DMS 273 treated with DMSO at 0.1 percent for 48 hours (cell line): ENCODE data around the gene UXS1.

ENCODE experiments used
- DNase-seq: peaks from one replicate; lab custom pipeline; 2025; lab: John Stamatoyannopoulos, UW

The UXS1 gene

DNA sequence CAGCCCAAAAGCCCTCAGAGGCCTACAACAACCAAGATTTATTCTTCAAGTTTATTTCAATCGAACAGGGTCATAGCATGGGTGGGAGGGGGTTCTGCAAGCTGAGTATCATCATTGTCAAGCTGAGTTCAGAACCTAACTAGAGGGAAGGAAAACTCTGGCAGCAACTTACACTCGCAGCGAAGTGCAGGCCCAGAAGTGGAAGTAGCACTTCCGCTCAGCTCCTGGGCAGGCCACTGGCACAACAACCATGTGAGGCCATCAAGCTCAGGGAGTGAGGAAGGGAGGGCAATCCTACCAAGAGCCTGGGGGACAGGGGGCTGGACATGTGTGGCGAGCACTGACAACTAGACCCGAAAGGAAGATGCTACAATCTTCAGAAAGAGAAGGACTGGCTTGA is 4.8 kb downstream of the UXS1 start:
- no peak for DNase-seq

DNA sequence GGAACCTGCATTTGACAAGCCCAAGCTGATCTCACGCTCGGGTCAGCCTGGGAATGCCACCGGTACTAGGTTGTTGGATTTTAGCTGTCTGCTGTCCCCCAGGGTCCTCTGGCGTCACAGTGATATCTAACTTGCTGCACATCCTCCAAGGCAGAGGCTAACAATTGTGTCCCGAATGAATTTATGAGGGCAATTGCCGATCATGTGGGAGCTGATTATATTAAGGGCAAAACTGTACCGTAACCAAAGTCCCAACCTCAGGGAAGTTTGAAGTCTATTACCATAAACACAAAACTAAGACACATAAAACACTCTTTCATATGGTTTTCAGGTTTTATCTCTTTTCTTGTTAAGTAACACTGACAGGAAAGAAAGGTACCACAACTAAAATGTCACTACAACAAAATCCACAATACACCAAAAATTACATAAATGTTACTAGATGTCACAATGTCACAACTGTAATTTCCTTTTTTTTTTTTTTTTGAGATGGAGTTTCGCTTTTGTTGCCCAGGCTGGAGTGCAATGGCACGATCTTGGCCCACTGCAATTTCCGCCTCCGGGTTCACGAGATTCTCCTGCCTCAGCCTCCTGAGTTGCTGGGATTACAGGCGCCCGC is 6.7 kb downstream of the UXS1 start:
- no peak for DNase-seq

DNA sequence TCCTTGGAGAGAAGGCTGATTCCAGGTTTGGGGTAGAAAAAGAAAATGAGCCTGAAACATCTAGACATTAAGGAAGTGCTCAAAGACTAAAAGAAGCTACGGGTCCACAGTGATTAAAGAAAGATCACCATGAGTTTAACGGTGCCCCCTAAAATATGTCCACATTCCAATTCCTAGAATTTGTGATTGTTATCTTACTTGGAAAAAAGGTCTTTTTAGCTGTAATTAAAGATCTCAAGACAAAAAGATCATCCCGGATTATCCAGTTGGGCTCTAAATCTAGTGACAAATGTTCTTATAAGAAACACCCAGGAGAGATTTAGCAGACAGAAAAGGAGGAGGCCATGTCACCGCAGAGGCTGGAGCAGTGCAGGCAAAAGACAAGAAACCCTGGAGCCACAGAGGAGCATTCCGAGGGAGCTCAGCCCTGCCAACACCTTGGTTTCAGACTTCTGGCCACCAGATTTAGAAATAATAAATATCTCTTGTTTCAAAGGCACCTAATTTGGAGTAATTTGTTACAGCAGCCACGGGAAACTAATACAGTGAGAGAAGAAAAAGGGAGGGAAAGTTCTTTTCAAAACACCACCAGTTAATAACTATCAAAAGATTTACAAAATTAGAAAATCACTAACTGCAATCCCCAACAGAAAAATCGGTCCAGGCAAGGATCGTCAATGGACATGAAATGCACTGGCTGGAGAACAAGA is 8.5 kb downstream of the UXS1 start:
- no peak for DNase-seq

DNA sequence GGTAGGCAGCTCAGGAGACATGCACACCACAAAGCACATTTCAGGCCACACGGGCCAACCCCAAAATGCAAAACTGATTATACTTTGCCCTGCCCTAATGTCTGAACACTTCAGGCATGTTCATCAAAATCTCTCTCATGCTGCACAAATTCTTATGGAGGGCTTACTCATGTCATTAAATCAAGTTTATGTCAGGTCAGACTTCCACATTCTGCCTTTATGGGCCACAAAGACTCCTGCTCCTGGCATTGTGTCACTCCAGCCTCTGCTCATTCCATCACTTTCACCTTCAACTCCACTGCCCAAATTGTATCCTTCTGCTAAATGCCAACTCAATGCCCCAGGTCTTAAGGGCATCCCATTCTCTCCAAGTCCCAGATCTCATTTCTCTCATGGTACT is 9.2 kb downstream of the UXS1 start:
- no peak for DNase-seq

DNA sequence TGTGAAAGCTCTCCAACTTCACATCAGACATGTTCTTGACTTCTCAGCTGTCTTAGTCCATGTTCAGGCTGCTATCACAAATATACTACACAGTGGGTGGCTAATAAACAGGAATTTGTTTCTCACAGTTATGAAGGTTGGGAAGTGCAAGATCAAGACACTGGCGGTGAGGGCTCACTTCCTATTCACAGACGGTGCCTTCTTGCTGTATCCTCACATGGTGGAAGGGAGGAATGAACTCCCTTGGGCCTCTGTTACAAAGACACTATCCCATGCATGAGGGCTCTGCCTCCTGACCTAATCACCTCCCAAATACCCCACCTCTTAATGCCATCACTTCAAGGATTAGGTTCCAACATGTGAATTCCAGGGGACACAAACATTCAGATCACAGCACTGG is 9.7 kb downstream of the UXS1 start:
- no peak for DNase-seq

DNA sequence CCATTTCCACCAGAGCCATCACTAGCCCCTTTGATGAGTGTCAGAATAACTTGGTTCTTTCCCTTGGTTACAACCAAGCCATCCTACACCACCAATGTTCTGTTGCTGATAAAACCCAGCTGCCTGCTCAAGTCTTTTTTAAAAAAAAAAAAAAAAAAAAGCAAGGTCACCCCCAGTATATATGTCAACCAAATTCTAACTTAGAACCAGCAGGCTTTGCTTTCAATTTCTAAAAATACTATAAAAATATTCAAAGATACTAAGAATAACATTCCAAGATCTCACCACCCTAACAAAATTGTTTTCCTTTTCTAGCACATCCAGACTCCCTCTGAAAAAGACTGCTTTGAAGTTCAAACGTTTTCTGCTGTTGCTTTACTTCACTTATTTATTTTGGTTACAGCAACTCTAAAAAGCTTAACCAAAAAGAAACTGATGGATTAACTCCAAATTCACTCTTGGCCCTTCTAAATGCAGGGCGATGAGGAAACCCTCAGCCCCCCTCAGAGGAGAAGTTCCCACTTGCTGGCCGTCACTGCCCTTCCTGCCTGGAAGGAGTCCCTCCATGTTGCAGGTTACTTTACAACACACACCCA is 10.9 kb downstream of the UXS1 start:
- DNase-seq = no peak

DNA sequence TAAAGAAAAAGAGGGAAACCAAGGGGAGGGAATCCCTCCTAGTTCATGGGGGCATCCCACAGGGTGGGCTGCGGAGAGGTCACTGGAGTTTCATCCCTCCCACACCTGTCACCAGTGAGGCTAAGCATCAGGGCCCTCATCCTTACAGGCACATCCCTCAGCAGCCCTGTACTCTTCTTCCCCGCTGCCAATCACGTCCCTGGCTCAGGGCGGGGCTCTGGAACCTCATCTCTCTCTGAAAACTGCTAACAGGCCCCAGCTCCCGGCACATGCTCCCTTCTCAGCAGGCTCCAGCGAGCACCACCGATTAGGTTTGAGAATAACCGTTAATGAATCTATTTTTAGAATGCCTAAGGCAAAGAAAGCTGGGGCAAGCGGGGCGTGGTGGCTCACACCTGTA is 13.0 kb downstream of the UXS1 start:
- no peak for DNase-seq

DNA sequence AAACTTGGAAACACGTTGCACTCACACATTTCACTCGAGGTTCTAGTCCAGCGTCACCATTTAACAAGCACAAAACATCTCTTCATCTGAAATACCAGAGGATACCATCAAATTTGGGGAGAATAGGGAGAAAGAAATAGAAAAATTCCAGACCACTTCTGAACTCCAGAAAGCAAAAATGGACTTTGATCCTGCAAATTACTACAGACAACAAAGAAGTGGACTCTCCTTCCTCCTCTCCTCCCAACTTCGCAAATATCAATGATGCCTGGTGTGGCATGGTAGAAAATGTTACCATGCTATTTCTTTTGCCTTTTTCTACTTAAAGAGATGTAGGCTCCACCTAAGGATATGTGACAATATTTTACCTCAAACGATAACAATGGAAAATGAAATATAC is 13.5 kb downstream of the UXS1 start:
- no peak for DNase-seq

DNA sequence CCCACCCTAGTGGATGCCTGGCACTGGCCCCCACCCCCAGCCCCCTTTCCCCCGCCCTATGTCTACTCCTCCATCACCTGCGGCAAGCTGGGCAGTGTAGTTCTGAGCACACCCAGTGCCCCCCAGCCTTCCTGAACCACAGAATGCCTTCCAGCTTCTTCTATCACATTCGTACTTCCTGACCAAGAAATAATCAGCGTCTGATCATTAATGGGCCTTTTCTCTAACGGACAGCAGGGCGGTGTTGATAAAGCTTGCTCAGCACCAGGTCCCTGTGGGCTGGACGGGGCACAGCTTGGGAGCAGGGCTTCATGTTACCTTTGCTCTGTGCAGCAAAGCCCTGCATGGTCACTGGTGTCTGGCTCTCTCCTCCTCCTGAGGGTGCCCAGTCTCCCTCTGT is 15.4 kb downstream of the UXS1 start:
- DNase-seq = no peak

DNA sequence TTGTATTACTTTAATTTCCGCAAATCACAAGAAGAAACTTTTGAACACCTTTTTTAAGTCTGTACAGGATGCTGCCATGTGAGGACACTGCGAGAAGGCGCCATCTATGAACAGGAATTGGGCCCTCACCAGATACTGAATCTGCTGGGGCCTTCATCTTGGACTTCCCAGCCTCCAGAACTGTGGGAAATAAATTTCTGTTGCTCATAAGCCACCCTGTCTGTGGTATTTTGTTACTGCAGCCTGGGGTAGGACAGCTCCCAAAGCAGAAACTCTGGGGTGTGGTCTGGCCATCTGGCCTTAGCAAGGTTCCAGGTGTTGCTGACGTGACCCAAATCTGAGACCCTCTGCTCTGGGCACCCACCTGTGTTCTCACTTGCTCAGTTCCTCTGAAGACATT is 16.5 kb downstream of the UXS1 start:
- no peak for DNase-seq

DNA sequence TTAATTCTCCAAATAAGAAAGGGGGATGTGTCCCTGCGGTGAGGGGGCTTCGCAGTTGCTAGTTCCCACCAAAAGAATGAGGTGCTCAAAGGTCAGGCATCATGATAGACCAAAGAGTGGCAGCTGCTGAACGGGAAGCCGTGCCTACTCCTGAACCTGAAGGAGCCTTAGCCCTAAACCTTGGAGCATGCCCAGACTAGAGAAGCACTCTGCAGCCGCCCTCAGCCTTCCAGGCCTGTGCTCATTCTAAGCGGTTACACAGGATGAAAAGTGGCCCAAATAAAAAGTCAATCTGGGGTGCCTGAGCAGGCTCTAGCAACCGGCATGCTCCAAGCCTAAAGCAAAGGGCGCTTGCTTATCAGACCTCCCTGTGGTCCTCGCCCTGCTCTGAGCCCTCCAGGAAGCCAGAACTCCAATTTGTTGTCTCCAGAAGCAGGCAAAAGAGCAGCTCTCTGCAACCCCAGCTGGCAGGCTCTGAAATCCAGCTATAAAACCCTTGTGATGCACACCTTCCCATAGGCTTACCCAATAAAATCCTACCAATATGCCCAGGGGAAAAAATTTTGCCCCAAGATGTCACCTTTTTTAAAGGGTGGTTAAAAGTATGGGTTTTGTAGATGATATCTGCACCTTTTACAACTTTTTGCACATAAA is 17.5 kb downstream of the UXS1 start:
- DNase-seq = no peak

DNA sequence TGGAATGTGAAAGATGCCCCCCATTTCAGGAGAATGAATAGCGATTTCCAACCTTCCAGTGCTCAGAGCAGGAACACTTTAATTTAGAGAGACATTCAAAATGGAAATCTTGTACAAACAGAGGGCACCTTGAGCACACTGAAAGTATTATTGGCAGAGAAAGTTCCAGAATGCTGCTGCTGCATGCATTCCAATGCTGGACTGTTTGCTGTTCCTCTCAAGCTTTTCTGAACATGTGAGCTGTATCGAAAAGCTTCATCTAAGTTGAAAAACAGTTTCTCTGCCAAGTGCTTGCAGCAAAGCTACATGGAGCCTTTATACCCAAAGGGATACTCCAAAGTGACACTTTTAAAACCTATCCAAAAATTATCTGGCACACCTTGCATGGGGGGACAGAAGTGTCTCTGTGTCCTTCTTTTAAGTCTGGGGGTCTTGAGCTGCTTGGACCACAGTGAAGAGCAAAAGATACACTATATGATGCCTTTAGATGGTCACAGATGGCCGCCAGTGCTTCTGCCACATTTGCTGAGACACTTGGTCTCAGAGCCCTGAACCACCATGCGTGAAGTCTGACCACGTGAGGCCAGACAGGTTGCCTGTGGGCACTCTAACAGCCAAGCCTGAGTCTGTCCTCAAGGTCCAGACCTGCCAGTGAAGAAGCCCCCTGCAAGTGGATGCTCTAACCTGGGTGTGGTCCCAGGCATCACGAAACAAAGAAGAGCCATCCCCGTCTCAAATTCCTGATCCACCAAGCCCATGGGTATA is 18.8 kb downstream of the UXS1 start:
- DNase-seq = no peak

DNA sequence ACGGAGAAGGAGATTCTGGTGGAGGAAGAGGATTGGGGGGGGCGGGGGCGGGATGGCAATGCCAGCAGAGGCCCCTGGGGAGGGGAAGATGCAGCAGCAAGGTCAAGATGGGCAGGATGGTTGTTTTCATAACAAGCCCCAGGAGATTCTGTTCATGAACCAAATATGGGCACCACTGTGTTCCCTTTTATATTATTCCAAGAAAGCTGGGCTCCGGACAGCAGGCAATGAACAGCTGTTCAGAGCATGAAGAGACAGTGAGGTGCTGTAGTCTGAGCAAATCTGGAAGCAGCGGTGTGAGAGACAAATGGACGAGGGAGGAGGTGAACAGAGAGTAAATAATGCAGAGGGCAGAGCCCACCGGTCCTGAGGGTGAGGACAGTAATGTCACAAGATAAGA is 20.0 kb downstream of the UXS1 start:
- no peak for DNase-seq

DNA sequence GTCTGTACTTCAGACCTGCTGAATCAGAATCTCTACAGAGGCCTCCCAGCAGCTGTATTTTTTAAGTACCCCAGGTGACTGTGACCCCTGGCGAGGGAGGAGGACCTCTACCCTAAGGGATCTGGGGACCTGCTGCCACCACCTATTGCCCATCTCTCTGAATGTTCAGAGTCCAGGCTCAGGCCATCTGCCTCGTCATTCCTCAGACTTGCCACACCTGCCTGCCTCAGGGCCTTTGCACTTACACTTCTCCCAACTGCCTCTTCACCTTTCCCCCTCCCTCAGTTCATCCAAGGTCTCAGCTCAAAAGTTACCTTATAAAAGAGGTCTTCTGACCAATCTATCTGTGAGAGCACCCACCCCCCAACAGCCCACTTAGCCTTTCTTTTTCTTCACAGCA is 21.5 kb downstream of the UXS1 start:
- no peak for DNase-seq

DNA sequence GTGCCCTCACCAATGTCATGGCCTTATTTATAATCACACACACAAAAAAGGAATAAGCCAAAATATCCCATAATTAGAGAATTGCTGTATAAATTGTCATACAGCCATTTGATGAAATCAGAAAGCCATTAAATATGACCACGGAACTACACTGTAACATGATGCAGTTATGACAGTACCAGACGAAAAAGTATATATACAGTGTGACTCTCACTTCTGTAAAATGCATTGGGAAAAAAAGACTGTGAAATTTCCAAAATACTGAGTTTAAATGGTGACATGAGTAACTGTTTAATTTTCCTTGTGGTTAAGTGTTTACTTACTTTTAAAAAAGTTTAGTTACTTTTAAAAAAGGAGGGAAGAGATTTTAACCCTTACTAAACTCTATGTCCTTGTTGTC is 25.4 kb downstream of the UXS1 start:
- no peak for DNase-seq

DNA sequence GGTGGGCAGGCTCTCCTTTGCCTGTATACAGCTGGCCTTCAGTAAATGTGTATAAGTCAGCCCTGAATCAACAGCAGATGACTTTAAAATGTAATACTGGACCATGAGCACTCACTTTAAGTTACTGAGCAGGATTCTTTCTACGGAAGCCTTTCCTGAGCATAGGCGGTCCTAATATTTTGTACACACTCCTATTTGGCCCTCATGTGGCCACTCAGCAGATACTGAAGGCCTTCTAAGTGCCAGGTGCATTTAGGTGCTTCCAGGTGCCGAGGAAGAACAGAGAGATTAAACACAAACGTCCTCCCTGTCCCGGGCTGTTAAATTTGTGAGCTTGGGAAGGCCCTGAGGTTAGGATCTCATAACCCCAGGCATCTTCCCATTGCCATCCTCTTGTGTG is 27.0 kb downstream of the UXS1 start:
- no peak for DNase-seq

DNA sequence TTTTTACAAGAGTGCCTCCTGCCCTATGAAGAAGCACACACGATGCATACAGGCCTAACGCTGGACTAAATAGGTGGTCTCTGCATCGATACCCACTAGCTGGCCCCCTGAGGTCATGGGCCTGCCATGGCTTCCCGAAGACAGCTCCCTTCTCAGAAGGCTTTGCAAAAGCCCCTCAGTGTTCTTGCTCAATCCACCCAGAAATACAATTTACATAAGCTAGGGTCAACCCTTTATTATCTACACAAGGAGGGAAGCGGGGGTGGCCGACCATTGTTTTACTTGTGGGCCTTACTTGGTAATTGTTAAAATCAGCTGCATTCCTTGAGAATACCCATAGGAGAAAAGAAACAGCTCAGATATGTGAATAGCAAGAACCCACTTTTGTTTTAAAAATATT is 28.5 kb downstream of the UXS1 start:
- DNase-seq = no peak

DNA sequence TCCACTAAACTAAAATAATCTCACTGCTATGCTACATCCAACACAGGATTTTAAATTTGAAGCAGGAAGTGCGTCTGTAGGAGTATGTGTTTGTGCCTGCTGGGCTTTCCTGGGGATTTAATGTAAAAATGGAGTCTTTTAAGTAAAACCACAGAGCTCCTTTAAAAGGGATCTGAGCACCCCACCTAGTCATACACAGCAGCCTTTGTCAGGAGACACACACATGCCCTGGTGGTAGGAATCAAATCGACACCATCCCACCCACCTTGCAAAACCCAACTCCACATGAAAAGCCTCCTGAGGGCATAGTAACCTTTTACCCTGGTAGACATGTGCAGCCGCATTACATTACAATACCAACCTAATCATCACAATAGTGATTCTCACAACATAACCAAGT is 29.1 kb downstream of the UXS1 start:
- DNase-seq = no peak

DNA sequence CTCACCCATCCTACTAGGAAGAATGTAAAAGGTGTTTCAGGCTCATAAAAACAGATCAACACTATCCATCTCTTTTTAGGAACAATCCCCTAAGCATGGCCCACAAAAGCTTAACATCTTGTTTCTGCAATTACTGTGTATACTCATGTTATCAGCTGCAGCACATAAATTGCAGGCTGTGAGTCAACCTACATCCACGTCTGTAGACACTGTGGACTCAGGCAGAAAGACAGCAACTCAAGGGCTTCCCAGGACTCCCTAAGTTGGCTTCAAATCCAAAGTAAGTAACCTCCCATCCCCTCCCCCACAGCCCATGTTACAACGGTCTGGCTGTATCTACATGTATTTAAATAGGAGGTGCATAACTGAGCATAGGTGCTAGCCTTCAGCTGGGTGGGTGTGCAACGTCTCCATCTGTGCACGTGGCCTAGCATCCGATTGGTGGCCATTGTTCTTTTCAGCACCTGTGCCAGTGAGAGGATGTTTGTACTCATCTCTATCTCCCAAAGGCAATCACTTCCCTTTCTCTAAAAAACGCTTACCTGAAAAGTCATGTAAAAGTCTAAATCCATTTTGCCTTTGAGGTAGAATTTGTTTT is 30.1 kb downstream of the UXS1 start:
- DNase-seq = no peak

DNA sequence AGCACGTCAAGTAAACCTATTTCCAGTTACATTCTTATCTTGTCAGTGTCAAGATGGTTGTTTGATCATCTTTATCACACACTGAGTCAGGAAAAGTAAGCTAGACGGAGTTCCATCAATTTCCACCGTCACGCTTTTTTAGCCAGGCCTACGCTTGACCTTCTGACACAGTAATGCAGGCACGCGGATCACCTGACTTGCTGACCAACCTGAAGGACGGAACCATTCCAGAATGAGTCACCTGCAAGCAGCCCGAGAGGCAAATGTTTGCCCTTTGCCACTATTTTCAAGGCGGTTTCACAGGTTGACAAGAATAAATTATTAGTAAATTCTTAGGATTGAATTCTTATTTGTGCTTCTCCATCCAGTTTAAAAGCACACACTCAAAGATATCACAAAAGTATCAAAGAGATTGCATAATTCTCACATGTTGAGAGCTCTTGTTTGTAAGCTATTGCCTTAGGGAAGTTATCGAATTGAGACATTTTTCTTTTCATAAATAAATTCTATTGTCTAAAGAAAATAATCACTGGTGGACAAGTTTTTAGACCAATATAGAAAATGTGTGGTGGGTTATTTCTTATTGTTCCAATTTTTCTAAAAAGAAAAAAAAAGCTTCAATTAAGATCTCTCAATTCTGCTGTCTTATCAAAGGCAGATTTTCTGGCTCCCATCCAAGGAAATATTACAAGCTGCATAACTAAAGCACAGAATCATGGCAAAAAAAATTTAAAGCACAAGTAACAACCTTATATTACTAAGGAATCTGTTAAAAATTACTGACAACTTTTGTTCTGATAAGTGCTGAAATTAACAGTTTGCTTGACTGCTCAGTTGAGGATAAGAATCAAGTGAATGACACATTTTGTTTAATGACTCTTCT is 31.9 kb downstream of the UXS1 start:
- DNase-seq = no peak

DNA sequence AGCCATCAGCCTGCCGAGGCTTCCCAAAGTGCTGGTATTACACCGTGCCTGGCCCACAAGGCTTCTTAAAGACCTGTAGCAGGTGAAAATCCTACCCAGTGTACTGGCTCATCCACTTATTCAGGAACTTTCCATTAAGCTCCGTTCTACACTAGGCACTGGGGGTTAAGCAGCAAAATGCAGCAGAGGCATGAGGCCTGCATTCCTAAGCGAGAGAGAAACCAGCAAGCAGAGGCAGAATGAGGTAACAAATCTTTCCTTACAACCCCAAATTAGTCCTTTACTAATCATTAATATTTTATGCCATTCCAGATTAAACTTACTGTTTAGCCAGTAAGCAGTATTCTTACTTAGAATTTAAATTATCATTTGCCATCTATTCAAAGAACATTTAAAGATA is 32.8 kb downstream of the UXS1 start:
- no peak for DNase-seq
